GM12891 (cell line): ENCODE data around the gene DYRK4.

Experiments used
- DNase-seq: peaks from one replicate; pipeline ENCODE4 v3.0.0; 2011; ENCODE audit warnings: low spot score; ENCODE audit not compliant: insufficient read length
- FAIRE-seq: peaks from 2 replicates; lab custom pipeline; 2011; peaks lifted over from hg19 to GRCh38; lab: Jason Lieb, UNC
- PAX5 ChIP-seq: IDR thresholded peaks from 2 replicates; pipeline ENCODE4 v1.6.1; 2011; ENCODE audit warnings: low read length, moderate library complexity, mild to moderate bottlenecking; ENCODE audit not compliant: insufficient read depth, severe bottlenecking
- POLR2A ChIP-seq: IDR thresholded peaks from 2 replicates; pipeline ENCODE4 v1.6.1; 2011; ENCODE audit warnings: low read depth, low read length, control low read depth
- POLR2AphosphoS5 ChIP-seq: IDR thresholded peaks from 2 replicates; pipeline ENCODE4 v1.6.1; 2011; ENCODE audit warnings: low read depth, low read length, control low read depth
- POU2F2 ChIP-seq: IDR thresholded peaks from 2 replicates; pipeline ENCODE4 v1.6.1; 2011; ENCODE audit warnings: low read depth, mild to moderate bottlenecking, control low read depth, low read length, moderate library complexity
- SPI1 ChIP-seq: IDR thresholded peaks from 2 replicates; pipeline ENCODE4 v1.6.1; 2011; ENCODE audit warnings: low read depth, low read length, control low read depth
- TAF1 ChIP-seq: IDR thresholded peaks from 2 replicates; pipeline ENCODE4 v1.6.1; 2011; ENCODE audit warnings: low read depth, low read length, control low read depth

DYRK4 gene

GRCh38 chr12:4563336-4563735 lies 1.3 kb downstream of the DYRK4 start:
- TF ChIP-seq PAX5 = no peak
- TF ChIP-seq SPI1 = no peak
- TF ChIP-seq POLR2A = no peak
- TF ChIP-seq POU2F2 = no peak
- no peak for DNase-seq
- no peak for FAIRE-seq

- TF ChIP-seq POLR2AphosphoS5 (no peak), POU2F2 (no peak), SPI1 (peak; percentile 67; the same call in 1 of the 2 replicates), TAF1 (no peak), PAX5 (no peak), POLR2A (peak; percentile 33; the same call in 1 of the 2 replicates)
- DNase-seq = no peak
- peak; percentile 82 for FAIRE-seq
Measured at GRCh38 chr12:4564818-4565217, 2.8 kb downstream of the DYRK4 start.

GRCh38 chr12:4566474-4566873 lies 4.5 kb downstream of the DYRK4 start:
- DNase-seq (no peak), FAIRE-seq (no peak)
- TF ChIP-seq TAF1 (no peak), POLR2AphosphoS5 (no peak), POLR2A (no peak), SPI1 (peak; percentile 70)

GRCh38 chr12:4567073-4567881 lies 5.3 kb downstream of the DYRK4 start:
- TF ChIP-seq POLR2AphosphoS5 = no peak
- TF ChIP-seq SPI1 = peak; percentile 44; the same call in 1 of the 2 replicates
- FAIRE-seq = peak; percentile 81
- DNase-seq = no peak

GRCh38 chr12:4569261-4569660 lies 7.3 kb downstream of the DYRK4 start:
- no peak for DNase-seq
- FAIRE-seq = no peak
- TF ChIP-seq TAF1 = no peak
- no peak for TF ChIP-seq POLR2A
- no peak for TF ChIP-seq POU2F2
- no peak for TF ChIP-seq POLR2AphosphoS5
- TF ChIP-seq PAX5 = no peak

GRCh38 chr12:4572680-4573079 lies 10.7 kb downstream of the DYRK4 start:
- FAIRE-seq (no peak), DNase-seq (no peak)
- no peak for TF ChIP-seq POU2F2
- TF ChIP-seq POLR2AphosphoS5 = no peak
- TF ChIP-seq SPI1 = no peak
- TF ChIP-seq TAF1 = no peak
- TF ChIP-seq POLR2A = no peak

GRCh38 chr12:4579305-4580102 lies 17.5 kb downstream of the DYRK4 start:
- DNase-seq (no peak), FAIRE-seq (peak; percentile 83)
- no peak for TF ChIP-seq SPI1
- no peak for TF ChIP-seq POLR2AphosphoS5
- TF ChIP-seq POLR2A = no peak
- TF ChIP-seq TAF1 = no peak
- no peak for TF ChIP-seq POU2F2
- TF ChIP-seq PAX5 = no peak

- no peak for TF ChIP-seq TAF1
- TF ChIP-seq SPI1 = no peak
- TF ChIP-seq PAX5 = no peak
- no peak for TF ChIP-seq POLR2A
- TF ChIP-seq POLR2AphosphoS5 = no peak
- TF ChIP-seq POU2F2 = no peak
- FAIRE-seq (no peak), DNase-seq (no peak)
Measured at GRCh38 chr12:4580281-4580688, 18.3 kb downstream of the DYRK4 start.

GRCh38 chr12:4584281-4584680 lies 22.3 kb downstream of the DYRK4 start:
- DNase-seq = no peak
- no peak for TF ChIP-seq POLR2AphosphoS5
- no peak for FAIRE-seq

- FAIRE-seq = no peak
- TF ChIP-seq POU2F2 (no peak), POLR2AphosphoS5 (no peak), POLR2A (no peak), SPI1 (no peak), TAF1 (no peak), PAX5 (no peak)
- DNase-seq = no peak
Measured at GRCh38 chr12:4584896-4585295, 22.9 kb downstream of the DYRK4 start.
